Tibial nerve (tissue), 4 donors: ENCODE results near the gene SCML2.

Source experiments
- CTCF ChIP-seq, 5 experiments: fragments of 200-600 bp in 3 of 5; fragments of 450-650 bp in 2 of 5; sonication (generic) in 3 of 5; IDR thresholded peaks; one replicate each; pipeline ENCODE4 v1.5.1; 2016 to 2019; ENCODE audit warnings: antibody characterized with exemption in 5 of 5, mild to moderate bottlenecking in 3 of 5, moderate library complexity in 2 of 5
- EP300 ChIP-seq, 2 donors: sonication (generic); formaldehyde crosslinking; IDR thresholded peaks; one replicate each; pipeline ENCODE4 v1.6.1; 2017; ENCODE audit warnings: antibody characterized with exemption in 2 of 2, mild to moderate bottlenecking in 1 of 2

GRCh38 chrX:18228069-18228468 is 126.4 kb downstream of the SCML2 start:
- TF ChIP-seq CTCF (IDR thresholded peaks at IDR 0.05) (no peak), EP300 (IDR thresholded peaks at IDR 0.05) (no peak)
